ENCODE data around the gene VIL1. TPM values are rescaled to one million over a fixed set of nuclear protein-coding genes. Genes with fewer than 3 reads are reported as not detected.

Gene VIL1
- total and polyA plus RNA-seq, 2 donors from 2014 or later, result 9.0 to 10.5 TPM

GRCh38 chr2:218371983-218372350, 47.0 kb upstream of the VIL1 start:
- no peak for TF ChIP-seq CTCF (IDR thresholded peaks at IDR 0.05; ENCODE audit: borderline replicate concordance, extremely low read depth, insufficient read depth)
- FAIRE-seq, result no peak
- no peaks in the 10 kb centered on the region for H3K27me3 ChIP-seq (ENCODE audit: control insufficient read depth, insufficient read depth, low read length)
- intact Hi-C loops (cut with DNase I), result no loop called here
- H3K27ac ChIP-seq (ENCODE audit: low read depth in 2 of 2, low read length in 2 of 2), result no peak overlapping the region
- DNase-seq, result no peak
- H3K4me3 ChIP-seq (ENCODE audit: low read length in 3 of 3), result no peak overlapping the region
- H3K9me3 ChIP-seq (ENCODE audit: control insufficient read depth in 2 of 3, insufficient read depth in 1 of 3, low read length in 3 of 3), result peaks cover 0 to under 1% (median 0%) of the 10 kb centered on the region in 3 donors
- H3K9ac ChIP-seq (ENCODE audit: low read length in 3 of 3), result no peak overlapping the region
- no peaks in the 10 kb centered on the region for H3K36me3 ChIP-seq (ENCODE audit: control insufficient read depth in 2 of 3, insufficient read depth in 3 of 3, low read length in 3 of 3)
- peaks cover 0 to 6% (median 0%) of the 10 kb centered on the region in 3 donors for H3K4me1 ChIP-seq (ENCODE audit: control insufficient read depth in 2 of 3, insufficient read depth in 2 of 3, low read depth in 1 of 3, low read length in 3 of 3)

GRCh38 chr2:218374795-218375194, 44.1 kb upstream of the VIL1 start:
- H3K9me3 ChIP-seq (ENCODE audit: control insufficient read depth in 2 of 3, insufficient read depth in 1 of 3, low read length in 3 of 3), result no peaks in the 10 kb centered on the region
- H3K9ac ChIP-seq (ENCODE audit: low read length in 3 of 3), result no peak overlapping the region
- H3K27ac ChIP-seq (ENCODE audit: low read depth in 2 of 2, low read length in 2 of 2), result no peak overlapping the region
- no peak for TF ChIP-seq CTCF (IDR thresholded peaks at IDR 0.05; ENCODE audit: borderline replicate concordance, extremely low read depth, insufficient read depth)
- intact Hi-C loops (cut with DNase I), result no loop called here
- DNase-seq (peak in 1 of 5 donors; percentile 34), FAIRE-seq (no peak)
- no peaks in the 10 kb centered on the region for H3K36me3 ChIP-seq (ENCODE audit: control insufficient read depth in 2 of 3, insufficient read depth in 3 of 3, low read length in 3 of 3)
- no peak overlapping the region for H3K4me3 ChIP-seq (ENCODE audit: low read length in 3 of 3)
- H3K4me1 ChIP-seq (ENCODE audit: control insufficient read depth in 2 of 3, insufficient read depth in 2 of 3, low read depth in 1 of 3, low read length in 3 of 3), result peaks cover 0 to 2% (median 0%) of the 10 kb centered on the region in 3 donors
- H3K27me3 ChIP-seq (ENCODE audit: control insufficient read depth, insufficient read depth, low read length), result no peaks in the 10 kb centered on the region

GRCh38 chr2:218375212-218375611, 43.7 kb upstream of the VIL1 start:
- Histone ChIP-seq H3K27me3 (ENCODE audit: control insufficient read depth, insufficient read depth, low read length) (no peaks in the 10 kb centered on the region), H3K4me3 (ENCODE audit: low read length in 3 of 3) (no peak overlapping the region), H3K36me3 (ENCODE audit: control insufficient read depth in 2 of 3, insufficient read depth in 3 of 3, low read length in 3 of 3) (no peaks in the 10 kb centered on the region), H3K9ac (ENCODE audit: low read length in 3 of 3) (no peak overlapping the region), H3K27ac (ENCODE audit: low read depth in 2 of 2, low read length in 2 of 2) (no peak overlapping the region), H3K4me1 (ENCODE audit: control insufficient read depth in 2 of 3, insufficient read depth in 2 of 3, low read depth in 1 of 3, low read length in 3 of 3) (peaks cover 0 to 2% (median 0%) of the 10 kb centered on the region in 3 donors), H3K9me3 (ENCODE audit: control insufficient read depth in 2 of 3, insufficient read depth in 1 of 3, low read length in 3 of 3) (no peaks in the 10 kb centered on the region)
- intact Hi-C loops (cut with DNase I), result no loop called here
- DNase-seq, result peak in 2 of 5 donors; percentile 72 to 87
- FAIRE-seq, result no peak
- no peak for TF ChIP-seq CTCF (IDR thresholded peaks at IDR 0.05; ENCODE audit: borderline replicate concordance, extremely low read depth, insufficient read depth)

GRCh38 chr2:218378053-218378452, 40.9 kb upstream of the VIL1 start:
- Histone ChIP-seq H3K4me3 (ENCODE audit: low read length in 3 of 3) (no peak overlapping the region), H3K27ac (ENCODE audit: low read depth in 2 of 2, low read length in 2 of 2) (no peak overlapping the region), H3K9me3 (ENCODE audit: control insufficient read depth in 2 of 3, insufficient read depth in 1 of 3, low read length in 3 of 3) (no peaks in the 10 kb centered on the region), H3K9ac (ENCODE audit: low read length in 3 of 3) (no peak overlapping the region), H3K36me3 (ENCODE audit: control insufficient read depth in 2 of 3, insufficient read depth in 3 of 3, low read length in 3 of 3) (no peaks in the 10 kb centered on the region), H3K4me1 (ENCODE audit: control insufficient read depth in 2 of 3, insufficient read depth in 2 of 3, low read depth in 1 of 3, low read length in 3 of 3) (no peaks in the 10 kb centered on the region), H3K27me3 (ENCODE audit: control insufficient read depth, insufficient read depth, low read length) (no peaks in the 10 kb centered on the region)
- no peak for FAIRE-seq
- TF ChIP-seq CTCF (IDR thresholded peaks at IDR 0.05; ENCODE audit: borderline replicate concordance, extremely low read depth, insufficient read depth), result no peak
- intact Hi-C loops (cut with DNase I), result no loop called here
- peak in 1 of 5 donors; percentile 24 for DNase-seq

Measured in kidney (tissue), 14 donors.